SK-N-SH (cell line): ENCODE data around the gene RASL11B.

Source experiments
- ELF1 ChIP-seq: IDR thresholded peaks from 2 replicates; pipeline ENCODE4 v1.4.0; 2012
- EP300 ChIP-seq, 2 experiments: IDR thresholded peaks; 2 replicates each; pipeline versions ENCODE4 v1.4.0 to v1.6.1; 2012; ENCODE audit warnings: borderline replicate concordance in 1 of 2, low read depth in 1 of 2, low read length in 1 of 2
- GABPA ChIP-seq: IDR thresholded peaks from 2 replicates; pipeline ENCODE4 v1.4.0; 2012; ENCODE audit warnings: low read depth, mild to moderate bottlenecking
- NFIC ChIP-seq: IDR thresholded peaks from 2 replicates; pipeline ENCODE4 v1.4.0; 2012; ENCODE audit warnings: borderline replicate concordance
- POLR2AphosphoS5 ChIP-seq: IDR thresholded peaks from 2 replicates; pipeline ENCODE4 v1.6.1; 2012; ENCODE audit warnings: low read depth, low read length
- RFX5 ChIP-seq: IDR thresholded peaks from 2 replicates; pipeline ENCODE4 v1.6.1; 2012; ENCODE audit warnings: mild to moderate bottlenecking, improper control_type of control experiment, low read length
- TAF1 ChIP-seq: IDR thresholded peaks from 2 replicates; pipeline ENCODE4 v1.6.1; 2012; ENCODE audit warnings: low read depth, mild to moderate bottlenecking, low read length, moderate library complexity, borderline replicate concordance
- TCF12 ChIP-seq: IDR thresholded peaks from 2 replicates; pipeline ENCODE4 v1.4.0; 2012
- YY1 ChIP-seq: IDR thresholded peaks from 2 replicates; pipeline ENCODE4 v1.4.0; 2012; ENCODE audit warnings: low read depth, mild to moderate bottlenecking
- TF ChIP-seq, protein P1 (sequence below): fragments of 200-600 bp; sonication (generic); IDR thresholded peaks from 2 replicates; pipeline ENCODE4 v1.6.1; 2017; ENCODE audit warnings: antibody characterized with exemption, mild to moderate bottlenecking, moderate library complexity
- TF ChIP-seq, protein P2 (sequence below): IDR thresholded peaks from 2 replicates; pipeline ENCODE4 v1.4.0; 2012; ENCODE audit warnings: low read depth, borderline replicate concordance
- TF ChIP-seq, protein P3 (sequence below): IDR thresholded peaks from 2 replicates; pipeline ENCODE4; 2012

DNA sequence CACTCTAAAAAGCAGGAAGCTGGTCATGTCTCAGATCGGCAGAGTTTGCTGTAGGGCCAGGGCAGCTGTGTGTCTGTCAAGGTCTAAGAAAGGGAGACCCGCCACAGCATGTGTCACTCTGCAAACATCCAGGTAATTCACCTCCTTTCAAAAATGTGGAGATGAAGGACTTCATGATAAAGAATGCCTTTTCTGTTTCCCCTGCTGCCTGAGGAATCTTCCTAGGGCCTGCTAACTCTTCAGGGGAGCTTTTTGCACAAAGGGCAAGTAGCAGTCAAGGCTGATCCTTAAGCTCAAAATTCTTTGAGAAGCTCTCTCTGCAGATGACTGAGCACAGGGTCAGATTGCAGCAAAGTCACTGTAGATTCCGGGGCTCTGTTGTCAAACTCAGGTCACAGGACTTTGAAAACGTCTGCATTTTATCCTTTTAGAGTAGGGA is 21.1 kb downstream of the RASL11B start:
- no peak for TF ChIP-seq TAF1
- no peak for TF ChIP-seq NFIC
- TF ChIP-seq, protein P1, sequence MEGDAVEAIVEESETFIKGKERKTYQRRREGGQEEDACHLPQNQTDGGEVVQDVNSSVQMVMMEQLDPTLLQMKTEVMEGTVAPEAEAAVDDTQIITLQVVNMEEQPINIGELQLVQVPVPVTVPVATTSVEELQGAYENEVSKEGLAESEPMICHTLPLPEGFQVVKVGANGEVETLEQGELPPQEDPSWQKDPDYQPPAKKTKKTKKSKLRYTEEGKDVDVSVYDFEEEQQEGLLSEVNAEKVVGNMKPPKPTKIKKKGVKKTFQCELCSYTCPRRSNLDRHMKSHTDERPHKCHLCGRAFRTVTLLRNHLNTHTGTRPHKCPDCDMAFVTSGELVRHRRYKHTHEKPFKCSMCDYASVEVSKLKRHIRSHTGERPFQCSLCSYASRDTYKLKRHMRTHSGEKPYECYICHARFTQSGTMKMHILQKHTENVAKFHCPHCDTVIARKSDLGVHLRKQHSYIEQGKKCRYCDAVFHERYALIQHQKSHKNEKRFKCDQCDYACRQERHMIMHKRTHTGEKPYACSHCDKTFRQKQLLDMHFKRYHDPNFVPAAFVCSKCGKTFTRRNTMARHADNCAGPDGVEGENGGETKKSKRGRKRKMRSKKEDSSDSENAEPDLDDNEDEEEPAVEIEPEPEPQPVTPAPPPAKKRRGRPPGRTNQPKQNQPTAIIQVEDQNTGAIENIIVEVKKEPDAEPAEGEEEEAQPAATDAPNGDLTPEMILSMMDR, result no peak
- TF ChIP-seq RFX5, result no peak
- TF ChIP-seq POLR2AphosphoS5, result no peak
- TF ChIP-seq TCF12, result no peak
- no peak for TF ChIP-seq GABPA
- TF ChIP-seq EP300 (IDR thresholded peaks at IDR 0.05; ENCODE audit: borderline replicate concordance in 1 of 2, low read depth in 1 of 2, low read length in 1 of 2), result no peak
- no peak for TF ChIP-seq ELF1
- no peak for TF ChIP-seq YY1
- TF ChIP-seq, protein P2, sequence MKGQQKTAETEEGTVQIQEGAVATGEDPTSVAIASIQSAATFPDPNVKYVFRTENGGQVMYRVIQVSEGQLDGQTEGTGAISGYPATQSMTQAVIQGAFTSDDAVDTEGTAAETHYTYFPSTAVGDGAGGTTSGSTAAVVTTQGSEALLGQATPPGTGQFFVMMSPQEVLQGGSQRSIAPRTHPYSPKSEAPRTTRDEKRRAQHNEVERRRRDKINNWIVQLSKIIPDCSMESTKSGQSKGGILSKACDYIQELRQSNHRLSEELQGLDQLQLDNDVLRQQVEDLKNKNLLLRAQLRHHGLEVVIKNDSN, result no peak
- TF ChIP-seq, protein P3, sequence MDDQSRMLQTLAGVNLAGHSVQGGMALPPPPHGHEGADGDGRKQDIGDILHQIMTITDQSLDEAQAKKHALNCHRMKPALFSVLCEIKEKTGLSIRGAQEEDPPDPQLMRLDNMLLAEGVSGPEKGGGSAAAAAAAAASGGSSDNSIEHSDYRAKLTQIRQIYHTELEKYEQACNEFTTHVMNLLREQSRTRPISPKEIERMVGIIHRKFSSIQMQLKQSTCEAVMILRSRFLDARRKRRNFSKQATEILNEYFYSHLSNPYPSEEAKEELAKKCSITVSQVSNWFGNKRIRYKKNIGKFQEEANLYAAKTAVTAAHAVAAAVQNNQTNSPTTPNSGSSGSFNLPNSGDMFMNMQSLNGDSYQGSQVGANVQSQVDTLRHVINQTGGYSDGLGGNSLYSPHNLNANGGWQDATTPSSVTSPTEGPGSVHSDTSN, result no peak
